Colonic mucosa (tissue), 4 donors: ENCODE results near the gene ZNF836. TPM values are rescaled to one million over a fixed set of nuclear protein-coding genes. Genes with fewer than 3 reads are reported as not detected.

Source experiments
- DNase-seq: peaks from one replicate; pipeline ENCODE4 v3.0.0-alpha.2; 2020
- H3K27ac ChIP-seq: fragments of 200-600 bp; one replicate; pipeline ENCODE4 v1.8.0; 2021
- H3K27me3 ChIP-seq: fragments of 200-600 bp; one replicate; pipeline ENCODE4 v1.8.0; 2021
- H3K36me3 ChIP-seq: fragments of 200-600 bp; one replicate; pipeline ENCODE4 v1.8.0; 2021
- H3K4me1 ChIP-seq: fragments of 200-600 bp; one replicate; pipeline ENCODE4 v1.8.0; 2021; ENCODE audit warnings: mild to moderate bottlenecking
- H3K4me3 ChIP-seq: fragments of 200-600 bp; one replicate; pipeline ENCODE4 v1.8.0; 2021
- H3K9ac ChIP-seq, 2 donors: one replicate each; pipeline ENCODE4 v1.7.0; 2013; ENCODE audit warnings: control low read depth in 2 of 2, low read depth in 2 of 2, low read length in 2 of 2
- H3K9me3 ChIP-seq: fragments of 200-600 bp; one replicate; pipeline ENCODE4 v1.8.0; 2021
- CTCF ChIP-seq: fragments of 200-600 bp; IDR thresholded peaks from one replicate; pipeline ENCODE4 v1.8.0; 2022; ENCODE audit warnings: antibody characterized with exemption, mild to moderate bottlenecking
- intact Hi-C: fragments of 100-400 bp; cut with DNase I; formaldehyde crosslinking; loops from one replicate; pipeline ENCODE4 v1.14.1; 2022
- total RNA-seq, 2 donors: library from RNA; stranded (reverse); fragmentation: NEBNext Ultra II Directional in 1 of 2; extraction: Animal tissue kit (Norgen Biotek cat#: 25700) in 1 of 2; gene quantifications; one replicate each; pipeline ENCODE4 v1.2.1, GENCODE V29; 2021
- donor health status: healthy.
- donor health status: DM: no; HTN: no; CAD: no.
- donor health status: DM: no; HTN: no; CAD: no.

The ZNF836 gene
- total RNA-seq, 2 donors from 2014 or later, result 10.2 to 10.6 TPM

- H3K4me3 ChIP-seq, result no peak overlapping the region
- TF ChIP-seq CTCF, result no peak
- intact Hi-C loops, result no loop called here
- no peak for DNase-seq
- peaks cover 28% of the 10 kb centered on the region for H3K36me3 ChIP-seq
- no peak overlapping the region for H3K9ac ChIP-seq
- no peaks in the 10 kb centered on the region for H3K9me3 ChIP-seq
- H3K27me3 ChIP-seq, result no peaks in the 10 kb centered on the region
- H3K4me1 ChIP-seq, result no peaks in the 10 kb centered on the region
- H3K27ac ChIP-seq, result no peak overlapping the region
These were observed 28.6 kb upstream of the ZNF836 start for GRCh38 chr19:52200044-52200443.

- no peaks in the 10 kb centered on the region for H3K27me3 ChIP-seq
- no peak for TF ChIP-seq CTCF
- H3K9ac ChIP-seq, result no peak overlapping the region
- no peak overlapping the region for H3K27ac ChIP-seq
- DNase-seq, result no peak
- H3K4me1 ChIP-seq, result no peaks in the 10 kb centered on the region
- H3K36me3 ChIP-seq, result peaks cover 20% of the 10 kb centered on the region
- no peaks in the 10 kb centered on the region for H3K9me3 ChIP-seq
- no peak overlapping the region for H3K4me3 ChIP-seq
- intact Hi-C loops, result no loop called here
These were observed 27.3 kb upstream of the ZNF836 start for GRCh38 chr19:52198678-52199077.

GRCh38 chr19:52197964-52198363, 26.5 kb upstream of the ZNF836 start:
- H3K4me3 ChIP-seq, result no peak overlapping the region
- H3K9me3 ChIP-seq, result no peaks in the 10 kb centered on the region
- no peak for DNase-seq
- H3K27me3 ChIP-seq, result no peaks in the 10 kb centered on the region
- H3K9ac ChIP-seq, result no peak overlapping the region
- intact Hi-C loops, result no loop called here
- peaks cover 13% of the 10 kb centered on the region for H3K36me3 ChIP-seq
- no peaks in the 10 kb centered on the region for H3K4me1 ChIP-seq
- no peak overlapping the region for H3K27ac ChIP-seq
- TF ChIP-seq CTCF, result no peak

- intact Hi-C loops, result no loop called here
- Histone ChIP-seq H3K36me3 (no peaks in the 10 kb centered on the region), H3K27me3 (no peaks in the 10 kb centered on the region), H3K27ac (no peak overlapping the region), H3K9ac (no peak overlapping the region), H3K9me3 (no peaks in the 10 kb centered on the region), H3K4me1 (peaks cover 8% of the 10 kb centered on the region), H3K4me3 (no peak overlapping the region)
- TF ChIP-seq CTCF, result no peak
- no peak for DNase-seq
These were observed 25.0 kb upstream of the ZNF836 start for GRCh38 chr19:52196256-52196967.

GRCh38 chr19:52191951-52192350, 20.5 kb upstream of the ZNF836 start:
- peak overlapping the region in 1 of 2 donors; percentile 96 for H3K9ac ChIP-seq
- intact Hi-C loops, result no loop called here
- no peaks in the 10 kb centered on the region for H3K36me3 ChIP-seq
- H3K9me3 ChIP-seq, result no peaks in the 10 kb centered on the region
- peaks cover 11% of the 10 kb centered on the region for H3K4me1 ChIP-seq
- no peak overlapping the region for H3K4me3 ChIP-seq
- H3K27ac ChIP-seq, result peak overlapping the region; percentile 98
- H3K27me3 ChIP-seq, result no peaks in the 10 kb centered on the region
- TF ChIP-seq CTCF, result no peak
- DNase-seq, result no peak
